ENCODE data around the gene TMEM81. TPM values are rescaled to one million over a fixed set of nuclear protein-coding genes. Genes with fewer than 3 reads are reported as not detected.
A peak's percentile ranks its signal among the peaks of the same experiment; 100 is the strongest.

The TMEM81 gene
- total RNA-seq, 2 donors from 2014 or later, result 1.3 to 2.0 TPM

- Histone ChIP-seq H3K27ac (no peak overlapping the region), H3K4me3 (no peak overlapping the region), H3K36me3 (replicated peaks in 1 of 2; ENCODE audit: insufficient read depth in 1 of 2, low read depth in 2 of 2) (no peaks in the 10 kb centered on the region), H3K9me3 (no peaks in the 10 kb centered on the region), H3K27me3 (no peaks in the 10 kb centered on the region), H3K4me1 (peaks cover 22% of the 10 kb centered on the region)
- DNase-seq, result no peak
- 67 to 72% methylated on average over 7 of the region's 7 CpGs for WGBS, 2 donors
- no peak for TF ChIP-seq CTCF (IDR thresholded peaks at IDR 0.05)
- TF ChIP-seq POLR2A (IDR thresholded peaks at IDR 0.05), result no peak
- no peak for ATAC-seq
- intact Hi-C loops (cut with DNase I), result no loop called here
Measured at GRCh38 chr1:205124726-205125125, 40.5 kb upstream of the TMEM81 start.

DNA sequence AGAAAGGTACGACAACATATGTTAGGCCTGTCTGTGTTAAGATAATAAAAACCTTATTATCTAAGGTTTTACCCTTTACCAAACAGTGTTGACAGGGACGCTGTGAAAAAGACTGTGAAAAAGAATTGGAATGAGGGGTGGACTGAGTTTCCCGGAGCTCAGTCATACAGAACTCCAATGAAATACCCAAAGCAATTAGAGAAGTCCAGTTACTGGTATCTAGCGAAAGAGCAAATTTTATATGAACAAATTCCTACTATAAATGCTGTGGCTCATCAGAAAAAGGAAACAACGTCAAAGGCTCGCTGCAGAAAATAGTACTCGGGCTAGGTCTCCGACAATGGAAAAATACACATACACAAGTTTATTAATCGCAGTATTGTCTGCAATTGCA is 38.2 kb upstream of the TMEM81 start:
- 7 to 9% methylated on average over 9 of the region's 9 CpGs for WGBS, 2 donors
- peak; percentile 9 for ATAC-seq
- Histone ChIP-seq H3K4me3 (peak overlapping the region in 1 of 2 donors; percentile 81), H3K36me3 (replicated peaks in 1 of 2; ENCODE audit: insufficient read depth in 1 of 2, low read depth in 2 of 2) (no peaks in the 10 kb centered on the region), H3K9me3 (no peaks in the 10 kb centered on the region), H3K27ac (peak overlapping the region; percentile 95 to 98 (median 97)), H3K4me1 (peaks cover 37% of the 10 kb centered on the region), H3K27me3 (no peaks in the 10 kb centered on the region)
- intact Hi-C loops (cut with DNase I), result no loop called here
- no peak for TF ChIP-seq POLR2A (IDR thresholded peaks at IDR 0.05)
- no peak for TF ChIP-seq CTCF (IDR thresholded peaks at IDR 0.05)
- DNase-seq, result no peak

GRCh38 chr1:205121660-205122488 is 37.6 kb upstream of the TMEM81 start, which contains the start of gene RBBP5:
TSS of gene RBBP5 (minus strand) at chr1:205121978. CDS start at chr1:205121873, 105 bp downstream.
- DNase-seq (peak; percentile 97 to 98 (median 97)), ATAC-seq (peak; percentile 99)
- intact Hi-C loops (cut with DNase I), result no loop called here
- TF ChIP-seq POLR2A (IDR thresholded peaks at IDR 0.05), result peak; percentile 54 to 95 (median 93)
- peak; percentile 57 to 93 (median 80) for TF ChIP-seq CTCF (IDR thresholded peaks at IDR 0.05)
- Histone ChIP-seq H3K4me1 (peaks cover 37% of the 10 kb centered on the region), H3K36me3 (replicated peaks in 1 of 2; ENCODE audit: insufficient read depth in 1 of 2, low read depth in 2 of 2) (no peaks in the 10 kb centered on the region), H3K27ac (peak within 1 kb of the TSS; percentile 95 to 98 (median 97)), H3K27me3 (no peaks in the 10 kb centered on the region), H3K9me3 (no peaks in the 10 kb centered on the region), H3K4me3 (peak within 1 kb of the TSS; percentile 61 to 81)
- WGBS, 2 donors, result 0% methylated on average over 39 to 46 of the region's 46 CpGs

DNA sequence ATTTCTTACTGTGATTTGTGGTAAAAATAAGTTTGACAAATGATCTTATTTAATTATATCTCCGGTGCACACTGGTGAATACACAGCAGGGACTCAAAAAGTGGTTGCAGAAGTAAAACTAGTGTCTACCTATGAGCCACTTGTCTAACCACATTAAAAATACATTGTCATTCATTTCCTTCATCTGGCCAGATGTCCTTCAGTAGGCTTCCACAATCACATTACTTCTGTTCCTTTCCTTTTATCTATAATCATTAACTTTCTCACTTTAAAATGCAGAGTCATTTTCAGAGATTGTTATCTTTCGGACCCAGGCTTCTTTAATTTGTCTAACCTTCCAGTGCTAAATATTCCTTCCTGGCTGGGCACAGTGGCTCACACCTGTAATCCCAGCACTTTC is 34.5 kb upstream of the TMEM81 start:
- Histone ChIP-seq H3K27ac (no peak overlapping the region), H3K9me3 (no peaks in the 10 kb centered on the region), H3K4me3 (no peak overlapping the region), H3K4me1 (peaks cover 37% of the 10 kb centered on the region), H3K36me3 (replicated peaks in 1 of 2; ENCODE audit: insufficient read depth in 1 of 2, low read depth in 2 of 2) (peaks cover 0 to 3% of the 10 kb centered on the region in 2 donors), H3K27me3 (no peaks in the 10 kb centered on the region)
- DNase-seq (no peak), ATAC-seq (no peak)
- intact Hi-C loops (cut with DNase I), result no loop called here
- TF ChIP-seq POLR2A (IDR thresholded peaks at IDR 0.05), result no peak
- WGBS, 2 donors, result 48 to 62% methylated on average over 2 of the region's 2 CpGs

DNA sequence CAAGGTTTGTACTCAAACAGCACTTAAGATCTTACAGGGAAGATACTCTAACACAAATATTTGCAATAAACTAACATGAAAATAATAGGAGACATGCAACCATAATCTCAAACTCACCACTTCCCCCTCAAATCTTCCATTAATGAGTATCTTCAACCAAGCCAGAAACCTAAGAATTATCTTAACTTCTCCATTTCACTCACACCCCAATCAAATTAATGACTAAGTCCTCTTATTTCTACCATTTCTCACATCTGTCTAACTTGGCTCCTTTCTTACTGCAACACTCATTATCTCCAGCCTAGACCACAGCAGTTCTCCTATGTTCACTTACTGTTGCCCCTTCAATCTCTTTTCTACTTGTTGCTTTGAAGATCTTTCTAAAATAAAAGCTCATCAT is 27.1 kb upstream of the TMEM81 start:
- H3K27ac ChIP-seq, result no peak overlapping the region
- no peak overlapping the region for H3K4me3 ChIP-seq
- no peaks in the 10 kb centered on the region for H3K27me3 ChIP-seq
- intact Hi-C loops (cut with DNase I), result no loop called here
- DNase-seq (no peak), ATAC-seq (no peak)
- H3K9me3 ChIP-seq, result no peaks in the 10 kb centered on the region
- H3K4me1 ChIP-seq, result no peaks in the 10 kb centered on the region
- H3K36me3 ChIP-seq (replicated peaks in 1 of 2; ENCODE audit: insufficient read depth in 1 of 2, low read depth in 2 of 2), result peaks cover 0 to 9% of the 10 kb centered on the region in 2 donors
- TF ChIP-seq POLR2A (IDR thresholded peaks at IDR 0.05) (no peak), CTCF (IDR thresholded peaks at IDR 0.05) (no peak)
